Measurements from ENCODE around the gene ZNF709.
"Not testable (repeated sequence)": the region's sequence is repeated elsewhere in the genome, so short reads cannot be mapped to it uniquely, and the experiment has no call there.

DNA sequence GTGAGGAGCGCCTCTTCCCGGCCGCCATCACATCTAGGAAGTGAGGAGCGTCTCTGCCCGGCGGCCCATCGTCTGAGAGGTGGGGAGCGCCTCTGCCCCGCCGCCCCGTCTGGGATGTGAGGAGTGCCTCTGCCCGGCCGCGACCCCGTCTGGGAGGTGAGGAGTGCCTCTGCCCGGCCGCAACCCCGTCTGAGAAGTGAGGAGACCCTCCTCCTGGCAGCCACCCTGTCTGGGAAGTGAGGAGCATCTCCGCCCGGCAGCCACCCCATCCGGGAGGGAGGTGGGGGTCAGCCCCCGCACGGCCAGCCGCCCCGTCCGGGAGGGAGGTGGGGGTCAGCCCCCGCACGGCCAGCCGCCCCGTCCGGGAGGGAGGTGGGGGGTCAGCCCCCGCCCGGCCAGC is 17.0 kb downstream of the ZNF709 start:
- TF ChIP-seq CTCF (conservative IDR thresholded peaks at IDR 0.05; ENCODE audit: low read depth, low read length); EZH2 (IDR thresholded peaks at IDR 0.05; ENCODE audit: low read length, unreplicated experiment); EZH2phosphoT487 (IDR thresholded peaks at IDR 0.05; ENCODE audit: borderline replicate concordance, low read length): not testable (repeated sequence)

Measured in PC-3 (cell line).